ENCODE data around the gene ZDHHC12.

Gene ZDHHC12

DNA sequence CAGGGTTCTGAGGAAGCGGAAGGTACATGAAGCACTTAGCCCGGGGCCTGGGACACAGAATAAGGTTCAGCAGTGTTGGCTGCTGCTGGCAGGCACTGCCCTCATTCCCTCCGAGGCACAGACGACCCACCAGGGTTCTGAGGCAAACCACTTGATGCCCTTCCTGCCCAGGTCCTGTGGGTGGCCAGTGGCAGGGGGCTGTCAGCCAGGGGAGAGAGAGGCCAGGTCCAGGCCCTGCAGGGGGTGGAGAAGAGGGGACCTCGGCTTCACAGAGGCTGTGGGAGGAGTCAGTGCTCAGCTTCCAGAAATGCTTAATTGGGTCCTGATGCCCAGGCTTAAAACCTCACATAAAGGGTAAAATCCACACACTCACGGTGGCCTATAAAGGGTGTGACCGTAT, 4.4 kb upstream of the ZDHHC12 start:
- Histone ChIP-seq H3K9me3 (ENCODE audit: low read length) (no peaks in the 10 kb centered on the region), H3K27me3 (ENCODE audit: control insufficient read depth in 1 of 2, insufficient read depth in 2 of 2, low read length in 2 of 2) (no peaks in the 10 kb centered on the region), H3K4me1 (ENCODE audit: insufficient read depth, low read length) (peaks cover 10% of the 10 kb centered on the region), H3K4me3 (ENCODE audit: low read depth in 1 of 2, low read length in 2 of 2) (no peak overlapping the region), H3K36me3 (ENCODE audit: insufficient read depth, low read length) (peaks cover 22% of the 10 kb centered on the region), H3K27ac (ENCODE audit: low read depth, low read length) (no peak overlapping the region), H3K9ac (ENCODE audit: low read length) (no peak overlapping the region)

DNA sequence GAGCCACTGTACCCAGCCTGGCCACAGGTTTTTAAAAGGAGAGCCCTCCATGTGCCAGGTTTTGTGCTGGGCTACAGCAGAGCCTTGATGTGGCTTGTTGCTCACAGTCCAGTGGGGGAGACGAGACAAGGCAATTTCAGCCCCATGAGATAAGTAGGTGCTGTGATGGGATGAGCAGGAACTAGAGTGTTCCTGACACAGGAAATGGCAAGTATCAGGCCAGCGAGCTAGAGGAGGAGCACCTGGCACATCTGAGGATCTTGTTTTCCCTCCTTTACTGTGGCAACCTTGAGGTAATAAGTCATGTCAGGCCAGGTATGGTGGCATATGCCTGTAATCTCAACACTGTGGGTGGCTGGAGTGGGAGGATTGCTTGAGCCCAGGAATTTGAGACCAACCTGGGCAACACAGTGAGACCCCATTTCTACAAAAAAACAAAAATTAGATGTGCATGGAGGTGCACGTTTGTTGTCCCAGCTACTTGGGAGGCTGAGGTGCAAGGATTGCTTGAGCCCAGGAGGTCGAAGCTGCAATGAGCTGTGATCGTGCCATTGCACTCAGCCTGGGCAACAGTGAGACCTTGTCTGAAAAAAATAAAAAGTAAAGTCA, 3.8 kb upstream of the ZDHHC12 start:
- no peaks in the 10 kb centered on the region for H3K9me3 ChIP-seq (ENCODE audit: low read length)
- H3K27me3 ChIP-seq (ENCODE audit: control insufficient read depth in 1 of 2, insufficient read depth in 2 of 2, low read length in 2 of 2) = no peaks in the 10 kb centered on the region
- peaks cover 18% of the 10 kb centered on the region for H3K36me3 ChIP-seq (ENCODE audit: insufficient read depth, low read length)
- no peak overlapping the region for H3K27ac ChIP-seq (ENCODE audit: low read depth, low read length)
- H3K4me3 ChIP-seq (ENCODE audit: low read depth in 1 of 2, low read length in 2 of 2) = no peak overlapping the region
- H3K4me1 ChIP-seq (ENCODE audit: insufficient read depth, low read length) = peaks cover 10% of the 10 kb centered on the region
- H3K9ac ChIP-seq (ENCODE audit: low read length) = no peak overlapping the region

DNA sequence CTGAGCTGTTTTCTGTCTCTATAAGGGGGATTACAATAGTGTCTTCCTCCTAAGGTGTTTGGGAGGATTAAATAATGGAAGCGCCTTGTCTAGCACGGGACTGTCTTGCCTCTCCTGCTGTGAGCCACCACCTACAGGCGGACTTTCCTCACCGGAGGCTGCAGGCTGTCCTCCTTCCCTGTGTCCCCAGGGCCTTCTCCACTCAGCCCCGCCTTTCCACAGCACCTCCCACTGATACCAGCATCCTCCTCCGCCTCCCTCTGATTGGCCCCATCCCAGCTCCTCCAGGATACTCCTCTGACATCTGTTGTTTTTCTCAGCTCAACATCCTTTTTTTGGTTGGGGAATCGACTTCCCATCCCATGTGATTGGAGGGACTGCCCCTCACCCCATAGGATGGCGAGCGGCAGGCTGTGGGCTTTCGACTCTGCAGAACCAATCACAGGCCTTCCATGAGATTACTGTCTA, 851 bp upstream of the ZDHHC12 start:
- H3K4me3 ChIP-seq (ENCODE audit: low read depth in 1 of 2, low read length in 2 of 2) = peak overlapping the region; percentile 68 to 72
- H3K9ac ChIP-seq (ENCODE audit: low read length) = no peak overlapping the region
- H3K27ac ChIP-seq (ENCODE audit: low read depth, low read length) = no peak overlapping the region

DNA sequence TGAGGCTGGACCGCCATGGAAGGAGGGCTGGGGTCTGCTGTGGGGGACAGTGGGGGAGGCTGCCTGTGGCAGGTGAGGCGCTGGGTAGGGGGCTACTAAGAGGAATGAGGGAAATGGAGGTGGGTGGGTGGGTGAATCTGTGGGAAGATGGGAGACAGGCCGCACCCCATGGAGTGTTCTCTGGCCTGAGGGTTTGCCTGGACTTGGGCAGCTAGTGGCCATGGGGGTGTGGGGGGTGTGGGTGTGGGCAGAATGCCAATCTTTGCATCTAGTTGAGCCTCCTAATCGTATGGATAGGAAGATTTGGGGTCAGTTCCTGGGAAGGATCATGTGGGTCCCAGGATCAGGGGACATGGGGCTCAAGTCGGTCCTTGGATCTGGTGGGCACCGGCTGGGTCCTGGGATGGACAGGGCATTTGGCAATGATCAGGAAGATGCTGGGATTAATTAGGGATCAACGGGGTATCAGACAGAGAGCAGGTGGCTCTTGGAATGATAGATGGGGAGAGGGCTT, 518 bp downstream of the ZDHHC12 start:
- peak overlapping the region; percentile 41 for H3K9ac ChIP-seq (ENCODE audit: low read length)
- peak overlapping the region; percentile 68 to 72 for H3K4me3 ChIP-seq (ENCODE audit: low read depth in 1 of 2, low read length in 2 of 2)
- peaks cover 10% of the 10 kb centered on the region for H3K4me1 ChIP-seq (ENCODE audit: insufficient read depth, low read length)
- no peaks in the 10 kb centered on the region for H3K9me3 ChIP-seq (ENCODE audit: low read length)
- H3K27me3 ChIP-seq (ENCODE audit: control insufficient read depth in 1 of 2, insufficient read depth in 2 of 2, low read length in 2 of 2) = no peaks in the 10 kb centered on the region
- H3K27ac ChIP-seq (ENCODE audit: low read depth, low read length) = peak overlapping the region; percentile 27
- no peaks in the 10 kb centered on the region for H3K36me3 ChIP-seq (ENCODE audit: insufficient read depth, low read length)

More for the DNA sequence above, 851 bp upstream of the ZDHHC12 start:
- H3K27me3 ChIP-seq (ENCODE audit: control insufficient read depth in 1 of 2, insufficient read depth in 2 of 2, low read length in 2 of 2) = no peaks in the 10 kb centered on the region
- H3K36me3 ChIP-seq (ENCODE audit: insufficient read depth, low read length) = no peaks in the 10 kb centered on the region
- no peaks in the 10 kb centered on the region for H3K9me3 ChIP-seq (ENCODE audit: low read length)
- peaks cover 10% of the 10 kb centered on the region for H3K4me1 ChIP-seq (ENCODE audit: insufficient read depth, low read length)

DNA sequence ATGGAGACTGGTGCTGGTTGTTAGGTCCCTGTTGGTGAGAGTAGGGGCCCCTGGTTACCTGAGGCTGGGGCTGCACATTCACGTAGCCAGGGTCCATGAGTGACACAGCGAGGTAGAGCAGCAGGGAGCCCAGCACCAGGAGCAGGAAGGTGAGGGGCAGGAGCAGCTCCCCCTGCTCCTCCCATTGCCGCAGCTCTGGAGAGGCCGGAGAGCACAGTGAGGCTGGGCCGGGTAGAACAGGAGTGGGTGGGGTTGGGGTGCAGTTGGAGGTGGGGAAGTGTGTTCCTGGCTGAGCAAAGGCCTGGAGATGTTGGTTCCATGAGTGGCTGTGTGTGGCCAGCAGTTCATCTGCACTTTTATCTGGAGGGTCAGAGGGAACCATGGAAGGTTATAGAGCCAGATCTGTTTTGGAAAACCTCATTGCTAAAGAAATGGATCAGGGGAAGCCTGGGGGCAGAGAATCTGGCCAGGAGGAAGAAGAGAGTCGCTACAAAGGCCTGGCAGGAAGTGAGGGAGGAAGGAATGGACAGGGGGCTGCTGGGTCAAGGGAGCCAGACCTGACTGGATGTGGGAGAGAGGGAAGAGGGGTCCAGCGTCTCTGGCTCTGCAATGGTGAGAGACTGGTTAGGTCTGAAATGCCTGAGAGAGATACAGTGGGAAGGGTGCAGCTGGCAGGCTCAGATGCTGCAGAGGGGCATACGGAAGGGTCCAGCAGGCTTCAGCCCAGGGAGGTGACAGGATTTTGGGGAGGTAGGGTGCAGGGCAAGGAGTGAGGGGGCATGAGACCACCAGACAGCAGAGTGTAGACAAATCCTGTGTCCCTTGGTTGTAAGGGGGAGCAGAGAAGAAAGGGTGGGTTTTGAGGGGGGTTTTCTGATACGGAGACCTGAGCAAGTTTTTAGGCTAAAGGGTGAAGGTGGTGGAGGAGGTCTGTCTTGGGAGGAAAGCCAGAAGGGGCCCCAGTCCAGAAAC, 1.3 kb downstream of the ZDHHC12 start:
- H3K9ac ChIP-seq (ENCODE audit: low read length) = no peak overlapping the region
- no peak overlapping the region for H3K4me3 ChIP-seq (ENCODE audit: low read depth in 1 of 2, low read length in 2 of 2)
- no peaks in the 10 kb centered on the region for H3K36me3 ChIP-seq (ENCODE audit: insufficient read depth, low read length)
- H3K9me3 ChIP-seq (ENCODE audit: low read length) = no peaks in the 10 kb centered on the region
- no peaks in the 10 kb centered on the region for H3K27me3 ChIP-seq (ENCODE audit: control insufficient read depth in 1 of 2, insufficient read depth in 2 of 2, low read length in 2 of 2)
- H3K4me1 ChIP-seq (ENCODE audit: insufficient read depth, low read length) = peaks cover 10% of the 10 kb centered on the region
- H3K27ac ChIP-seq (ENCODE audit: low read depth, low read length) = no peak overlapping the region

DNA sequence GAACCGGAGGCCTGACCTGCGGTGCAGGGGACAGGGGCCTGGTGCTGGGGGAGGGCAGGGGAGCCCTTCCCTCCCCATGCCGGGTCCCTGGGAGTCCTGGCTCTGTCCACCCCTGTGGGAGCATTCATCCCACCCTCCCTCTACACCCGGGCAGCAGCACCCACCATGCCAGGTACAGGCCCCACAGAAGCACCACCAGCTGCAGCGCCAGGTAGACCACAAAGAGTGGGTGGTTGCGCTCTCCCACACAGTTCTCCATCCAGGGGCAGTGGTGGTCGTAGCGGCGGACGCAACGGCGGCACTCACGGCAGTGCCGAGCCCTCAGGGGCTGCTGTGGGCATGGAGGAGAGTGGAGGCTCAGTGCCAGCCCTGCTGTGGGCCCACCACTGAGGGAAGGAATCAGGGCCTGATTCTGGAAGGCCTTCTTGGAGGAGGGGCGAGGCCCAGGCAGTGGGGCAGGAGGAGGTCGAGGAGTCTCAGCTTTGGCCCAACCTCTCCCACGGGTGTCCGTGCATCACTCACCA, 2.4 kb downstream of the ZDHHC12 start:
- H3K36me3 ChIP-seq (ENCODE audit: insufficient read depth, low read length) = no peaks in the 10 kb centered on the region
- H3K9ac ChIP-seq (ENCODE audit: low read length) = no peak overlapping the region

DNA sequence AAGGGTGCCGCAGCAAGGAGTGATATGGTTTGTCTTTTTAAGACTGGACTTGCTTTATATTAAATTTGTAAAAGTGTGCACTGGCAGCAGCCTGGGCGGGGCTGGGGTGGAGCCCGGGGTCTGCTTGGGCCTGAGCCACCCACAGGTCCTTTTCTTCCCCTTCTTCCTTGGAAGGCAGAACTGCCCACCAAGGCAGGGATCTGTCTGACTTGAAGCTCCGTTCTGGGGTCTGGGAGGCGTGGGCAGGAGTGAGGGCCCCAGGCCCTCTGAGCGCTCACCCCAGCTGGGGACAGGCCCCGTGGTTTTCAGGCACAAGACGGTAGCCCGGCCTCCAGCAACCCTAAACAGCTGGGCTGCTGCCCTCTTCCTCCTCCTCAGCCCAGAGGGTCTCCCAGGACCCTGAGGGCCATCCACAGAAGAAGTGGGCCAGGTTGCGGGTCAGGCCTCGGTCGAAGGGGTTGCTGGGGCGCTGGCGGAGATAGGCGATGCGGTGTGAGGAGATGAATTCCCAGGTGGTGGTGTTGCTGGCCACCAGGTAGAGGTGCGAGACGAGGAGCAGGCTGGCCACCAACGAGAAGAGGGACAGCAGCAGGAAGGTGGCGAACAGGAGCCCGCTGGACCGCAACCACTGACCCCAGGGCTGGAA, 3.0 kb downstream of the ZDHHC12 start:
- H3K27ac ChIP-seq (ENCODE audit: low read depth, low read length) = no peak overlapping the region
- peaks cover 10% of the 10 kb centered on the region for H3K4me1 ChIP-seq (ENCODE audit: insufficient read depth, low read length)
- no peak overlapping the region for H3K9ac ChIP-seq (ENCODE audit: low read length)
- no peaks in the 10 kb centered on the region for H3K9me3 ChIP-seq (ENCODE audit: low read length)
- no peaks in the 10 kb centered on the region for H3K36me3 ChIP-seq (ENCODE audit: insufficient read depth, low read length)
- no peaks in the 10 kb centered on the region for H3K27me3 ChIP-seq (ENCODE audit: control insufficient read depth in 1 of 2, insufficient read depth in 2 of 2, low read length in 2 of 2)
- H3K4me3 ChIP-seq (ENCODE audit: low read depth in 1 of 2, low read length in 2 of 2) = no peak overlapping the region

More for the DNA sequence above, 2.4 kb downstream of the ZDHHC12 start:
- H3K4me3 ChIP-seq (ENCODE audit: low read depth in 1 of 2, low read length in 2 of 2) = no peak overlapping the region
- peaks cover 10% of the 10 kb centered on the region for H3K4me1 ChIP-seq (ENCODE audit: insufficient read depth, low read length)
- H3K9me3 ChIP-seq (ENCODE audit: low read length) = no peaks in the 10 kb centered on the region
- H3K27ac ChIP-seq (ENCODE audit: low read depth, low read length) = no peak overlapping the region
- H3K27me3 ChIP-seq (ENCODE audit: control insufficient read depth in 1 of 2, insufficient read depth in 2 of 2, low read length in 2 of 2) = no peaks in the 10 kb centered on the region

DNA sequence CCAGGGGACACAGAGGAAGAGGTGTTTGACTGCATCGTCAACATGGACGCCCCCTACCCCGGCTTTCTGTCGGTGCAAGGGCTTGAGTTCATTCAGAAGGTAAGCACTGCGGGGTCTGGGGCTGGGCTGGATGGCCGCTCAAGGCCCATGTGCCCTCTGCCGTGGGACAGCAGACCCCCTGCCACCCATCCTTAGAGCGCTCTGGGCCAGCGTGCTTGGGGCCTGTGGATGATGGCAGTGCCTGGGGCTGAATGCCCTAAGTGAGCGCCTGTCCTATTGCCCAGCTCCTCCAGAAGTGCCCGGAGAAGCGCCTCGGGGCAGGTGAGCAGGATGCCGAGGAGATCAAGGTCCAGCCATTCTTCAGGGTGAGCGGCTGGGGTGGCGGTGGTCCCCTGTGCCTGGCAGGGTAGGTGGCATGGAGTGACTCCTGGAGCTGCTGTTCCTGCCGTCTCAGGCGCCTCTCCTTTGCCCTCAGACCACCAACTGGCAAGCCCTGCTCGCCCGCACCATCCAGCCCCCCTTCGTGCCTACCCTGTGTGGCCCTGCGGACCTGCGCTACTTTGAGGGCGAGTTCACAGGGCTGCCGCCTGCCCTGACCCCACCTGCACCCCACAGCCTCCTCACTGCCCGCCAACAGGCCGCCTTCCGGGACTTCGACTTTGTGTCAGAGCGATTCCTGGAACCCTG, 3.9 kb downstream of the ZDHHC12 start:
- no peaks in the 10 kb centered on the region for H3K27me3 ChIP-seq (ENCODE audit: control insufficient read depth in 1 of 2, insufficient read depth in 2 of 2, low read length in 2 of 2)
- H3K27ac ChIP-seq (ENCODE audit: low read depth, low read length) = no peak overlapping the region
- H3K4me1 ChIP-seq (ENCODE audit: insufficient read depth, low read length) = peaks cover 10% of the 10 kb centered on the region
- H3K36me3 ChIP-seq (ENCODE audit: insufficient read depth, low read length) = no peaks in the 10 kb centered on the region
- H3K4me3 ChIP-seq (ENCODE audit: low read depth in 1 of 2, low read length in 2 of 2) = no peak overlapping the region
- H3K9me3 ChIP-seq (ENCODE audit: low read length) = no peaks in the 10 kb centered on the region
- H3K9ac ChIP-seq (ENCODE audit: low read length) = no peak overlapping the region

DNA sequence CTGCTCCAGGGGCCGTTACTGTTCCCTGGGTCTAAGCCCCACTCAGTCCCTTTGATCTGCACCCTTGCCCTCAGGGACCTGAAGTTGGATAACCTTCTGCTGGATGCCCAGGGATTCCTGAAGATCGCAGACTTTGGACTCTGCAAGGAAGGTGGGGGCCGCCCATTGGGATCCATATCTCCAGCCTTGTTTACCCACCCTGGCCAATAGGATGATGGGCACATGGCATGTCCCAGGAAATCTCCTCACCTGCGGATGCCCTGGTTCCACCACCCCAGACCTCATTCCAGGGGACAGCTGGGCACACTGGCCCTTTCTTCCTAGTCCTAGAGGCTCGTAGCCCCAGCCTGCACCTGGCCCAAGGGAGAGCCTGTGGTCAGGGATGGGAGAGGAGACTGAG, 5.5 kb downstream of the ZDHHC12 start:
- H3K9ac ChIP-seq (ENCODE audit: low read length) = no peak overlapping the region
- no peaks in the 10 kb centered on the region for H3K27me3 ChIP-seq (ENCODE audit: control insufficient read depth in 1 of 2, insufficient read depth in 2 of 2, low read length in 2 of 2)
- H3K4me1 ChIP-seq (ENCODE audit: insufficient read depth, low read length) = peaks cover 2% of the 10 kb centered on the region
- no peak overlapping the region for H3K4me3 ChIP-seq (ENCODE audit: low read depth in 1 of 2, low read length in 2 of 2)
- no peak overlapping the region for H3K27ac ChIP-seq (ENCODE audit: low read depth, low read length)
- no peaks in the 10 kb centered on the region for H3K36me3 ChIP-seq (ENCODE audit: insufficient read depth, low read length)
- no peaks in the 10 kb centered on the region for H3K9me3 ChIP-seq (ENCODE audit: low read length)

DNA sequence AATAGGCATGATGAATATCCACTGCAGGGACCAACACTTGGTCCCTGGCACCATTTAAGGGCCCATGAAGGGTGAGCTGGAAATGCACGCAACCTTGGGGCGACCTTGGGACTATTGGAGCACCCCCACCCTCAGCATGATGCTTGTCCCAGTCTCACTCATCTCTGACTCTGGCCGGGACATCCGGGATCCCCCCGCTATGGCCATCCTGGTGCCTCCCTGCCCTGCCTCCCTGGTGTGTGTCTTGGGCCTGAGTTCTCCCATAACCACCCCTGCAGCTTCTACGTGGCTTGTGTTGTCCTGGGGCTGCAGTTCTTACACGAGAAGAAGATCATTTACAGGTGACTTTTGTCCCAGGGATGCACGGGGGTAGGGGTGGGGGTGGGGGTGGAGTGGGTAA, 5.9 kb downstream of the ZDHHC12 start:
- H3K4me1 ChIP-seq (ENCODE audit: insufficient read depth, low read length) = no peaks in the 10 kb centered on the region
- no peaks in the 10 kb centered on the region for H3K9me3 ChIP-seq (ENCODE audit: low read length)
- no peak overlapping the region for H3K4me3 ChIP-seq (ENCODE audit: low read depth in 1 of 2, low read length in 2 of 2)
- no peaks in the 10 kb centered on the region for H3K27me3 ChIP-seq (ENCODE audit: control insufficient read depth in 1 of 2, insufficient read depth in 2 of 2, low read length in 2 of 2)
- no peaks in the 10 kb centered on the region for H3K36me3 ChIP-seq (ENCODE audit: insufficient read depth, low read length)
- no peak overlapping the region for H3K27ac ChIP-seq (ENCODE audit: low read depth, low read length)
- no peak overlapping the region for H3K9ac ChIP-seq (ENCODE audit: low read length)

Data from muscle layer of colon (tissue), 2 donors.